HG03354 (cell line): ENCODE data around the gene CACNG7.

ENCODE experiments used
- ATAC-seq: cut with Tn5 transposase; IDR thresholded peaks from one replicate; pipeline ENCODE4 v1.9.1; 2021; ENCODE audit warnings: mild to moderate bottlenecking; ENCODE audit not compliant: unreplicated experiment, poor library complexity, severe bottlenecking

Gene CACNG7

DNA sequence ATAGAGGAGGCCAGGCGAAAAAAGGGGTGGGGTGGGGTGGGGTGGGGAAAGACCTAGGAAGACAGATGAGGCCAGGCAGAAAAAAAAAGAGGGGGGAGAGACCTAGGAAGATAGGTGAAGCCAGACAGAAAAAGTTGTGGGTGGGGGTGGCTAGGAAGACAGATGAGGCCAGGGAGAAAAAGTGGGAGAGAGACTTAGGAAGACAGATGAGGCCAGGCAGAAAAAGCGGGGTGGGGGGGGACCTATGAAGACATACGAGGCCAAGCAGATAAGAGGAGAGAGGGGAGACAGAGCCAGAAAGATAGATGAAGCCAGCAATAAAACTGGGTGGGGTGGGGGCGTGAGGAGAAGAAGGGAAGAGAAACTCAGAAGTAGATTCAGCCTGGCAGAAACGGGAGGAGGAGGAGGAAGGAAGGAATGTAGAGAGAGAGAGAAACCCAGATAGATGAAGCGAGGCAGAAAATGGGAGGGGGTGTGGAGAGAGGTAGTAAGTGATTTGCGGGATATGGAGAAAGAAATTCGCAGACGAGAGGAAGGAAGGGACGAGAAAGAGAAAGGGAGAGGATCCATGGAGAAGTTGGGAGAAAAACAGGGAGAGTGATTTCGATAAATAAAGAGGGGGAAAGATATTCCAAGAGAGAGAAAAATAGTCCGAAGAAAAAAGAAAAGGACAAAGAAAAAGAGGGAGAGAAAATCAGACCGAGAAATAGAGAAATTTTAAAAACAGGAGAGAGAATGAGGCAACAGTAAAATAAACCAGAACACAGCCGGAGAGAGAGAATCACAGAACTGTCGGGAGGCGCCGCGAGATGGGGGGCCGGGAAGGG lies 70.1 kb downstream of the CACNG7 start:
- ATAC-seq, result no peak

DNA sequence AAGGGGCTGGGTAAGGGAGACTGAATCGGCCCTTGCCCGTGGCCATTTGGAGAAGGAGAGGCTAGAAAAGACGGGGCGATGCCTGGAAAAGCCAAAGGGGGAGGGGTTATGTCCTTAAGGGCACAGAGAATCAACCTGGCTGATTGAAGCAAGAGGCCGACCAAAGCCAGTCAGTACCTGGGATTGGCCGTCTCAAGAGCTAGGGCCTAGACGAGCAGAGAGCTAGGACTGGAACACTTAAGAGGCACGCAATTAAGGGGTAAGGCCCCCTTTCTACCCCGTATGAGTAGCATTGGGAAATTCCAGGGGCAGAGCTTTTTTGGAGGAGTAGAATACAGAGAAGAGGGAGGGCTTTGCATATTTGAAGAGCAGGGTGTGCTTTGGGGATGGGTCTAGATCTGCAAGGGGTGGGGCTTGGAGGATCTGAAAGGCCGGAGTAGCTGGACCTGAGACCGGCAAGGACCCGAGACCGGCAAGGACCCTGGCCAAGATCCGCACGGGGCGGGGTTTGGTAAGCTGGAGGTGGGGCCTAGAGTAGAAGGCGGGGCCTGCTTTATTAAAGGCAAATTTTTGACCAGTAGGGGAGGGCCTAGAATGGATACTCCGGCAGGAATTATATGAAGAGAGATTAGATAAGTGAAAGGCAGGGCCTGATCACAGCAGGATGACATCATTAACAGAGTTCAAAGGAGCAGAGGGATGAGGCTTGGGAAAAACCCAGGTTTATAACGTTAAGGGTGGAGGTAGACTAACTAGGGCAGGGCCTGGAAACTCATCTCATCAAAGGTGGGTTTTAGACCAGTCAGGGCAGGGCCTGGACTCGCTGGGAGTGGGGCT lies 71.7 kb downstream of the CACNG7 start:
- ATAC-seq, result no peak

DNA sequence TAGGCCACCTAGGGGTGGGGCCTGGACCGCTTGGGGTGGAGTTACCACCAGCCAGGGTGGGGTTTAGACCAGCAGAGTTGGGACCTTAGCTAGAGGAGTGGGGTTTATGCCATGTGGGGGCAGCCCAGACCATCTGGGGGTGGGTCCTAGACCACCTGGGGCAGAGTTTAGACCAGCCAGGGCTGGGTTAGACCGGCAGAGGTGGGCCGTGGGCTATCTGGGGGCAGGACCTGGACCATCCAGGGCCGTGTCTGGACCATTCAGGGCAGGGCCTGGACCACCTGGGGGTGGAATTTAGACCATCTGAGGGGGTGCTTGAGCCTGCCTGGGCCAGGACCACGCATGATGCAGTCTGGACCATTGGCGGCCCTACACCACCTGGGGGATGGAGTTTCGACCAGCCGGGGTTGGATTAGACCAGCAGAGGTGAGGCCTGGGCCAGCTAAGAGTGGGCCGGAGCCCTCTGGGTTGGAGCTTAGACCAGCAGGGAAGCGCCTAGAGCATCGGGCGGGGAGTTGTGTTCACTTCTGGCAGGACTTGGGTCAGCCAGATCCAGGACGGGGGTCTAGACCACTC lies 72.4 kb downstream of the CACNG7 start:
- ATAC-seq, result no peak

DNA sequence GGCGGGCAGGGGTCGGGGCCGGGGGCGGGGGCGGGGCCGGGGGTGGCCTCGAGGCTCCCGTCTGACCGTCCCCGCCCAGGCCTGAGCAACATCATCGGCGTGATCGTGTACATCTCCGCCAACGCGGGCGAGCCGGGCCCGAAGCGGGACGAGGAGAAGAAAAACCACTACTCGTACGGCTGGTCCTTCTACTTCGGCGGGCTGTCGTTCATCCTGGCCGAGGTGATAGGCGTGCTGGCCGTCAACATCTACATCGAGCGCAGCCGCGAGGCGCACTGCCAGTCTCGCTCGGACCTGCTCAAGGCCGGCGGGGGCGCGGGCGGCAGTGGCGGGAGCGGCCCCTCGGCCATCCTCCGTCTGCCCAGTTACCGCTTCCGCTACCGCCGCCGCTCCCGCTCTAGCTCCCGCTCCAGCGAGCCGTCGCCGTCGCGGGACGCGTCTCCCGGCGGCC lies 72.9 kb downstream of the CACNG7 start:
- ATAC-seq, result no peak

DNA sequence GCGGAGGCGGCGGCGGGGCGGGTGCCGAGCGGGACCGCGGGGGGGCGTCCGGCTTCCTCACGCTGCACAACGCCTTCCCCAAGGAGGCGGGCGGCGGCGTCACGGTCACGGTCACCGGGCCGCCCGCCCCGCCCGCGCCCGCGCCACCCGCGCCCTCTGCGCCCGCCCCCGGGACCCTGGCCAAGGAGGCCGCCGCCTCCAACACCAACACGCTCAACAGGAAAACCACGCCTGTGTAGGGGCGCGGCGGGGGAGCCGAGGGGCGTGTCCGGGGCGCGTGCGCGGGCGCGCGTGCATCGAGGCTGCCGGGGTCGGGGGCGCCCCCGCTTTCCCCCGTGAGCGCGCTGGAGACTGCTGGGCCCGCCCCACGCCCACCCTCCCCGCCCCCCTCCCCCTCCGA lies 73.5 kb downstream of the CACNG7 start:
- no peak for ATAC-seq

DNA sequence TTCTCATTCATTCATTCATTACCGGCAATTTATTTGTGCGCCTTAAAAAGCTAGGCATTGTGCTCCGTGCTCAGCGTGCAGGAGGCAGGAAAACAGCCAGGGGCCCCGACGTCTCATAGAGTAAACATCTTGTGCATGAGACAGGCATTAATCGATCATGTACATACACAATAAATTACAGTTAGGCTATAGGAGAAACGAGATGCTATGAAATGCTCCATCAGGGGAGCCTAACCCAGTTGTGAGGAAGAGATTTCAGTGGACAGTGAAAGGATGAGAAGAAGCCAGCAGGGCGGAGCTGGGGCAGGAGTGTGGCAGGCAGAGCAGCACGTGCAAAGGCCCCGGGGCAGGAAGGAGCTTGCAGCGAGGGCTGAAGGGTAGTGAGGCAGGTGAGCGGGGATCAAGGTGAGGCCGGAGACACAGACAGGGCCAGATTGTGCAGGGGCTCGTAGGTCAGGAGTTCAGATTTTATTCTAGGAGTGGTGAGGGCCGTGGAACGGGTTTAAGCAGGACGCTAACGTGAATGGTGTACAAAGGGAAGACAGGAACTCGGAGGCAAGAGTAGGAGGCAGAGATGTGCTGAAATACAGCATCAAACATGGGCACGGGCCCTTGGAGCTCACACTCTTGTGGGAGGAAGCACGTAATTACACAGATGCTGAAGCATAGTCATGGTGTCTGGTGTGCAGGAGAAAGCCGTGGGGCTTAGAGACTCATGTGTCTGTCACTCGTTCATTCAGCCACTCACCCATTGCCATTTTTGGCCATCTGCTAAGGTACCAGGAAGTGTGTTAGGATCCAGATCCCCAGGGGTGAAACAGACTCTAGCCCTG lies 74.6 kb downstream of the CACNG7 start:
- no peak for ATAC-seq

DNA sequence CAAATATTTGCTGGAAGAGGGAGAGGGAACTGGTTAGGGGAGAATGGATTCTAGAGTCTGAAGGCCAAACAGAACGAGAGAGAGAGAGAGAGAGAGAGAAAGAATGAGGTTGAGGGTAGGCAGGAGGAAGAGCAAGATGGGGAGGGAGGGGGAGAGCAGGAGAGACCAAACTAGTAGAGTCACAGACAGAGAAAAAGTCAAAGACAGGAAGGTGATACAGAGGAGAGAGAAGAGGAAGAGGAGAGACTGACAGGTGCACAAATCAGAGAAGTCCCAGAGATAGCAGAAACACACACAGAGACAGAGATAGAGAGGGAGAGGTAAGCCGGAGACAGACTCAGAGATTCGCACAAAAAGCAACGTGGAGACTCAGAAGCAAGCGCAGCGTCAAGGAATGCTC lies 76.8 kb downstream of the CACNG7 start:
- no peak for ATAC-seq

DNA sequence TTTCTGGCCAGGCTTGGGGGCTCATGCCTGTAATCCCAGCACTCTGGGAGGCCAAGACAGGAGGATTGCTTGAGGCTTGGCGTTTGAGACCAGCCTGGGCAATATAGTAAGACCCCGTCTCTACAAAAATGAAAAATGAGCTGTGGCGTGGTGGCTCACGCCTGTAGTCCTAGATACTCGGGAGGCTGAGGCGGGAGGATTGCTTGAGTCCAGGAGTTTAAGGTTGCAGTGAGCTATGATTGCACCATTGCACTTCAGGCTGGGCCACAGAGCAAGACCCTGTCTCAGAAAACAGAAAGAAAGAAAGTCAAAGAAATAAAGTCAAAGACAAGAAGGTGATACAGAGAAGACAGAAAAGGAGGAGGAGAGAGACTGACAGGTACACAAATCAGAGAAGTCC lies 79.9 kb downstream of the CACNG7 start:
- no peak for ATAC-seq

DNA sequence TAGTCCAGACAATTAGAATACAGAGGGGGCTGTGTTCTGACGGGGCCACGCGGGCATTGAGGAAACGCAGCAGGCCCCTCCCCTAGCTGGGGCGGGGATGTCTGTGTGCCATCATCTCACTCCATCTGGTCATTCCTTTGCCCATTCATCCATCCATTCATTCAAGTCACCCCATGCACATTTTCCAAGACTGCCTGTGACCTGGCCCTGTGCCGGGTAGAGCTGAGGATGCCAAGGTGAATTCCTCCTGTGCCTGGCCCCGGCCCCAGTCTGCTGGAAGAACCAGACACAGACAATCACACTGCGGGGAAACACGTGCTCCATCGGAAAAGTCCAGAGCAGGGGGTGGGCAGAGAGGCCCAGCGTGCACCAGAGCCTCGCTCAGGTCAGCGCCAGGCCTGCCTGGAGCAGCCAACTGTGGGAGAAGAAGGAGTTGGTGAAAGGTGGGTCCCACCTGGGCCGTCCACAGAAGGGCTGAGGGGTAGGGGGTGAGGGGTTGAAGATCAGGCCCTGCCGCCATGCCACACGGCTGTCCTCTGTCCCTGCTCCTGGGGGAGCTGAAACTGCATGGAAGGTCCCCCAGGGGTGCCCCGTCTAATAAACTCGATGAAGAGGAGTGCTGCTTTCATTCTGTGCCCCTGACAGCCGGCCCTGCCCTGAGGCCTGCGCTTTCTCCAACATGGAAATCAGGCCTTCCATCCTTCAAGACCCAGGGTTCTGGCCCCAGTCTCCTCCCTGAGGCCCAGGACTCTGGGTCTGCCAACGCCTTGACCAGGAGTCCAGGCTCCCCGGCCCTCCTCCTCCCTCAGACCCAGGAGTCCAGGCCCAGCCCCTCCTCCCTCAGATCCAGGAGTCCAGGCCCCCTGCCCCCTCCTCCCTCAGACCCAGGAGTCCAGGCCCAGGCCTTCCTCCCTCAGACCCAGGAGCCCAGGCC lies 80.8 kb downstream of the CACNG7 start:
- no peak for ATAC-seq

DNA sequence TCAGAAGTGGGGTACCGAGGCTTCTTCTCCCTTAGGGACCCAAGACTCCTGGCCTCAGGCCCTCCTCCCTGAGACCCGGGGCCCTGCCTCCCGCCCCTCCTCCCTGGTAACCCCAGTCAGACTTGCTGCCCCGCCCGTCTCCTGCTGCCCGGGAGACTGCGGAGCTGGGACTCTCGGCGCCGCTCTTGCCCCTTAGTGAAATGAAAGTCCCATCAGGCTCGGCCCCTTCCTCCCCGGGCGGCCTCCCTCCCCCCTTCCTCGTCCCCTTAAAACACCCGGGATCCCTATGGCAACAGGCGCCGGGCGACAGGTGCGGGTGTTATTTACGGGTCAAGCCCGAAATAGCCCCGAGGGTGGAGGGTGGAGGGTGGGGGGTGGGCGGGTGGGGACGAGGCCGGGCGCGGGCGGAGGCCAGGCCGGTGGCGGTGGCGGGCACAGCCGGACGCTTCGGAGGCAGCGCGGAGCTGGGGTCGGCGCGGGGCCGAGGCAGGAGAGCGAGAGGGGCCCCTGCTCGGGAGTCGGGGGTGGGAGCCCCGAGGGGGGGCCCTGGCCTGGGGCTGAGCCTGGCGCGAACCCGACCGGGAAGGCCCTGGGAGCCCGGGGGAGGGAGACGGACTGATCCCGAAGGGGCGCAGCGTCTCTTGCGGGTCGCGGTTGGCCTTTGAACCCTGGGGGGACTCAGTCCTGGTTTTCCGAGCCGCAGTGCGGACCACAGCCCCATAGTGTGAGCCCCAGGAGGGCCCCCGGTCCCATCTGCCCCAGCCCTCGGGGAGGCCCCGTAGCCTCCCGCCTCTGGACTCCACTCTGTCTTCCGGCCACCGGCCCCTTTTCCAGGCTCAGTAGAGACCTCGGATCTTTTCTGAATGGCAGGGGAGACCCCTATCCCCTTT lies 82.4 kb downstream of the CACNG7 start, which contains the start of gene CACNG6:
TSS of gene CACNG6 (plus strand) at position 414 of the 890 bp plus-strand sequence. CDS start 1,241 bp downstream, outside the sequence.
- ATAC-seq, result no peak

DNA sequence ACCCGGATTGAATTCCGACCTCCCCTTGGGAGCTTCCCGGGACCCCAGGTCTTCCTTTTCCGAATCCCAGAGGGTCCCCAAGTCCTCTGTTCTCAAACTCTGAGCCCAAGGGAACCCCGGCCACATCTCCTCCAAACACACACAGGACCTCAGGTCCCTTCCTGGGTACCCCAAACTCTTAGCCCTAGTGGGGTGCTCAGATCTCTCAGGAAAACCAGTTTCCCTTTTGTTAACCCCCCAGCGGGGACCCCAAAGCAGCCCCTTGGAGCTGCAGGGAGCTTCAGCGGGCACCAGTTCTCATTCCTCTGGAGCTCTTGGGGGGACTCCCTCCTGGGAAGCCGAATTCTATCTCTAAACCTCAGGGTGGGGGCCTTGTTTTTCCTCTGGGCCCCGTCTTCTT lies 83.1 kb downstream of the CACNG7 start:
- no peak for ATAC-seq

DNA sequence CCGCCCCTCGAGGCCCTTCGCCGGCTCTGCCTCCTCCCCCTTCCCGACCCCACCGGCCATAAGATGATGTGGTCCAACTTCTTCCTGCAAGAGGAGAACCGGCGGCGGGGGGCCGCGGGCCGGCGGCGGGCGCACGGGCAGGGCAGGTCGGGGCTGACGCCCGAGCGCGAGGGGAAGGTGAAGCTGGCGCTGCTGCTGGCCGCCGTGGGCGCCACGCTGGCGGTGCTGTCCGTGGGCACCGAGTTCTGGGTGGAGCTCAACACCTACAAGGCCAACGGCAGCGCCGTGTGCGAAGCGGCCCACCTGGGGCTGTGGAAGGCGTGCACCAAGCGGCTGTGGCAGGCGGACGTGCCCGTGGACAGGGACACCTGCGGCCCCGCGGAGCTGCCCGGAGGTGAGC lies 83.7 kb downstream of the CACNG7 start:
- ATAC-seq, result no peak

DNA sequence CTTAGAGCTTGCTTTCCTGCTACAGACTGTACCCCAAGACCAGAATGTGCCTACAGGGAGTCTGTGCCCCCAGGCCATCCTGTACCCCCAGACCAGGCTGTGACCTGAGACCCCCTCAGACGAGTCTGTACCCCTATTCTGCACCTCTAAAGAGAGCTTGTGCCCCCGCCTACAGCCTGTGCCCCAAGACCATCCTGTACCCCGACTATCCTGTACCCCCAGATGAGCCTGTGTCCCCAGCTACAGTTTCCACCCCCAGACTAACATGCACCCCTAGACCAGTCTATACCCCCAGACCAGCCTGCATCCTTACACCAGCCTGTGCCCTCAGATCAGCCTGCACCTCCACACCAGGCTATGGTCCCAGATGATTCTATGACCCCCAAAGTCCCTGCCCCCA lies 84.4 kb downstream of the CACNG7 start:
- no peak for ATAC-seq
